Raji (cell line): ENCODE data around the gene ZFYVE21.

Experiments
- POLR2A ChIP-seq: IDR thresholded peaks from 2 replicates; pipeline ENCODE4 v1.6.1; 2011; ENCODE audit warnings: low read depth, low read length, control low read depth; ENCODE audit not compliant: insufficient read depth

Gene ZFYVE21

GRCh38 chr14:103715052-103716000 is at the start of gene ZFYVE21, which contains the start of gene XRCC3:
Gene ZFYVE21 (plus strand): TSS chr14:103715810. CDS start chr14:103715842, 32 bp downstream.
Gene XRCC3 (minus strand): TSS chr14:103715451. CDS start chr14:103711087, 4,364 bp downstream.
- peak; percentile 77 for TF ChIP-seq POLR2A

DNA sequence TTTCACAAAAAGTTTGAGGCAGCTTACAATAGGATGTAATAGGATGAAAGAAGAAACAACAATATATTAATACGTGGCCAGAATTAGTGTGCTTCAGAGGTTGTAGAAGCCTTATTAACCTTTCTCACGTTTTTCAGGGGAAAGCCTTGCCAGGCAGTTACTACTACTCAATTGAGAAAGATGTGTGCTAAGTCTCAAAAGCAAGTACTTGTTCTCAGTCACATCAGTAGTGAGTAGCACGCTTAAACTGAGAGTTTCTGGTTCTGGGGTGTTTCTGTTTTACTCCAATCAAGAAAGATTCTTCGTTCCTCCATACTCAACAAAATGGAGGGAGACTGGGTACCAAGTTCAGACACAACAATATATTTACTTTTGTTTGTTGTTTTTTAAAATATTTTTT is 47.9 kb upstream of the ZFYVE21 start:
- TF ChIP-seq POLR2A, result no peak

- TF ChIP-seq POLR2A, result no peak
These were observed 47.5 kb upstream of the ZFYVE21 start for GRCh38 chr14:103668117-103668516.

DNA sequence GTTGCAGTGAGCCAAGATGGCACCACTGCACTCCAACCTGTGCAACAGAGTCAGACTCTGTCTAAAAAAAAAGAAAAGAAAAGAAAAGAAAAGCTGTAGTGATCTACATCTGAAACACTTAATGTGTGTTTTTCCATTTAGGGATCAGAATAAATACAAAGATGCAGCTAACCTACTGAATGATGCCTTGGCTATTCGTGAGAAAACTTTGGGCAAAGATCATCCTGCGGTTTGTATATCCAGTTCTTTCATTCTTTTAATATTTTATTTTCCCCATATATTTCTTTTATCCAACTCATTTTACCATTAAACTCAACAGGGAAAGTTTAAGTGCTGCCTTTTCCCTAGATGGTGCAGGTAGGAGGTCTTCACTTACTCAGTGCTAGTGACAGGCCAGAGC is 46.2 kb upstream of the ZFYVE21 start:
- TF ChIP-seq POLR2A, result no peak

GRCh38 chr14:103671911-103672310 is 43.7 kb upstream of the ZFYVE21 start:
- no peak for TF ChIP-seq POLR2A

DNA sequence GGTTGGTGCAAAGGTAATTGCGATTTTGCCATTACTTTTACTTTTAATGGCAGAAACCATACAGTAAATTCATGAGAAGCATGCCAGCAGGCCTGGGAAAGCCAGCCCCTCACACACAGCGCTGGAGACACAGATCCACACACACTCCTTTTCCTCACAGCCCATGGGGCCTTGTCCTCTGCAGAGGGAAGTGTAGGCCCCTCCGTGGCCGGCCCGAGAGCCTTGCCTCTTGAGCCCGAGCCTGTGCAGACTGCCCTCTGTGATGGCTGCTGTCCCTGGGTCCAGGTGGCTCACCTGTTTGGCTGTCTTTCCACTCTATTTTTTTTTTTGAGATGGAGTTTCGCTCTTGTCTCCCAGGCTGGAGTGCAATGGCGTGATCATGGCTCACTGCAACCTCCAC is 39.7 kb upstream of the ZFYVE21 start:
- no peak for TF ChIP-seq POLR2A

- no peak for TF ChIP-seq POLR2A
These were observed 38.5 kb upstream of the ZFYVE21 start for GRCh38 chr14:103676881-103677675.

DNA sequence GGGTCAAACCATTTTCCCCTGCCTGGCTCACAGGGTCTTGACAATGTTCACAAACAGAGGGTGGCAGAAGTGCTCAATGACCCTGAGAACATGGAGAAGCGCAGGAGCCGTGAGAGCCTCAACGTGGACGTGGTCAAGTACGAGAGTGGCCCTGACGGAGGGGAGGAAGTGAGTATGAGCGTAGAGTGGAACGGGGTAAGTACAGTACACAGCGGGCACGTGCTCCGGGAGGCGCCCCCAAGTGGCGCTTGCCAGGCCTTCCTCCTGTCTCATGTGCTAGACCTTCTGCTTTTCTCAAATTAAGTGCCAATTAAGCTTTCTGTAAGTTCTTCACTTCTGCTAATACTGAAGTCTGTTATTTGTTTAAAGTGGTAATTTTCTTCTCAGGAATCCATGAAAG is 36.3 kb upstream of the ZFYVE21 start:
- no peak for TF ChIP-seq POLR2A

- no peak for TF ChIP-seq POLR2A
These were observed 34.9 kb upstream of the ZFYVE21 start for GRCh38 chr14:103680491-103681231.

DNA sequence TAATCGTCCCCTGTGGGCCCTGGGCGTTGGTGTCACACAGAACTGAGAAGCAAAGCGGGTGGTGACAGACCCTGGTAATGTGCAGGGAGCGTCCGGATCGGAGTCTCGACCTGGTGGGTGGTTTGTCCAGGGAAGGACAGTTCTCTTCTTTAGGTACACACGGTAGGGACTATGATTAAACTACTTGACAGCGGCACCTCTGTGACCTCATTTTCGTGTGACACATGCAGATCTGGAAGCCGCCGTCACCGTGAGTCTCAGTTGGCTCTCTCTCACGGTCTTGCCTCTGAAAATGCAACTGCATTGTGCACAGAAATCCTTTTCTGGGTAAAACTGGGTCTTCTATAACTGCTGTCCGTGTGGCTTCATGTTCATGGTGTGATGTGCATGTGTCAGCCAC is 32.5 kb upstream of the ZFYVE21 start:
- TF ChIP-seq POLR2A, result no peak

- TF ChIP-seq POLR2A, result no peak
These were observed 31.1 kb upstream of the ZFYVE21 start for GRCh38 chr14:103684471-103684870.

- no peak for TF ChIP-seq POLR2A
These were observed 30.7 kb upstream of the ZFYVE21 start for GRCh38 chr14:103684871-103685270.

- no peak for TF ChIP-seq POLR2A
These were observed 30.1 kb upstream of the ZFYVE21 start for GRCh38 chr14:103685276-103686211.
